GM12878 (cell line): ENCODE data around the gene ANKRD16. TPM values are rescaled to one million over a fixed set of nuclear protein-coding genes. Genes with fewer than 3 reads are reported as not detected.

Experiments used
- ATAC-seq: fragments of 200-7000 bp; cut with Tn5 transposase; 3 replicates; pipeline ENCODE4 v1.9.1; 2020; ENCODE audit warnings: mild to moderate bottlenecking, moderate library complexity
- BruUV-seq: library from RNA; stranded (reverse); fragments of 400-500 nt; replicated peaks from 2 replicates; lab custom pipeline; 2021; lab: Mats Ljungman, UMichigan
- CTCF ChIA-PET: fragments of 300-600 bp; sonication (Branson Sonifier 250); formaldehyde crosslinking; extraction: SDS; loops from one replicate; lab custom pipeline; 2021; ENCODE audit warnings: inconsistent platforms; lab: Yijun Ruan, JAX
- POLR2A ChIA-PET: fragments of 350-600 bp; formaldehyde crosslinking; extraction: SDS; loops from one replicate; lab custom pipeline; 2021; ENCODE audit warnings: inconsistent platforms; lab: Charles Lee
- RAD21 ChIA-PET: fragments of 300-600 bp; sonication (Branson Sonifier 250); formaldehyde crosslinking; loops from one replicate; lab custom pipeline; 2023; ENCODE audit warnings: antibody characterized with exemption; ENCODE audit not compliant: unreplicated experiment; lab: Charles Lee
- SMC1A ChIA-PET: fragments of 300-600 bp; sonication (Branson Sonifier 250); formaldehyde crosslinking; loops from one replicate; lab custom pipeline; 2023; ENCODE audit not compliant: unreplicated experiment, uncharacterized antibody; lab: Charles Lee
- DNase-seq: peaks from one replicate; pipeline ENCODE4 v3.0.0-alpha.2; 2011; ENCODE audit warnings: low read depth, low spot score
- FAIRE-seq: peaks from 3 replicates; lab custom pipeline; 2011; peaks lifted over from hg19 to GRCh38; lab: Jason Lieb, UNC
- H2AFZ ChIP-seq: 2 replicates; pipeline ENCODE4 v1.6.0; 2011; ENCODE audit warnings: low read depth, low read length, control low read depth; ENCODE audit not compliant: control insufficient read depth
- H3K27ac ChIP-seq: 2 replicates; pipeline ENCODE4 v1.5.1; 2011; ENCODE audit warnings: control low read depth; ENCODE audit not compliant: control insufficient read depth, insufficient read depth
- H3K27me3 ChIP-seq, 2 experiments: replicated peaks in 1 of 2; 2 replicates each; pipeline versions ENCODE4 v1.6.0 to v1.6.1; 2011; ENCODE audit warnings: low read length in 1 of 2; ENCODE audit not compliant: control insufficient read depth in 2 of 2, insufficient read depth in 2 of 2
- H3K36me3 ChIP-seq, 2 experiments: 2 replicates each; pipeline ENCODE4 v1.5.1; 2011; ENCODE audit warnings: low read length in 1 of 2; ENCODE audit not compliant: control insufficient read depth in 2 of 2, insufficient read depth in 2 of 2
- H3K4me1 ChIP-seq: 2 replicates; pipeline ENCODE4 v1.6.1; 2011; ENCODE audit warnings: mild to moderate bottlenecking, low read length, moderate library complexity, mixed read lengths; ENCODE audit not compliant: control insufficient read depth, insufficient read depth
- H3K4me2 ChIP-seq: 2 replicates; pipeline ENCODE4 v1.6.0; 2011; ENCODE audit warnings: control low read depth; ENCODE audit not compliant: control insufficient read depth, insufficient read depth
- H3K4me3 ChIP-seq: fragments of 200-600 bp; sonication (generic); 2 replicates; pipeline ENCODE4 v1.5.1; 2016
- H3K79me2 ChIP-seq: 2 replicates; pipeline ENCODE4 v1.6.0; 2011; ENCODE audit warnings: low read length; ENCODE audit not compliant: control insufficient read depth, insufficient read depth
- H3K9ac ChIP-seq: 2 replicates; pipeline ENCODE4 v1.8.0; 2011; ENCODE audit warnings: low read length, control low read depth, mixed read lengths; ENCODE audit not compliant: control insufficient read depth, insufficient read depth
- H3K9me3 ChIP-seq: replicated peaks from 3 replicates; pipeline ENCODE4 v1.5.1; 2011; ENCODE audit warnings: mild to moderate bottlenecking, low read length; ENCODE audit not compliant: control insufficient read depth, insufficient read depth
- H4K20me1 ChIP-seq: 2 replicates; pipeline ENCODE4 v1.6.0; 2011; ENCODE audit not compliant: control insufficient read depth, insufficient read depth
- ASH2L ChIP-seq: fragments of 300-600, 200-600 bp; sonication (generic); IDR thresholded peaks from 2 replicates; pipeline ENCODE4 v1.6.1; 2017; ENCODE audit warnings: low read depth, mild to moderate bottlenecking, borderline replicate concordance
- FOXK2 ChIP-seq: fragments of 450-650 bp; IDR thresholded peaks from 2 replicates; pipeline ENCODE4 v1.6.1; 2017; ENCODE audit warnings: mild to moderate bottlenecking, moderate library complexity
- IKZF1 ChIP-seq: fragments of 450-650 bp; conservative IDR thresholded peaks from 2 replicates; pipeline ENCODE4 v1.6.1; 2017; ENCODE audit warnings: antibody characterized with exemption, mild to moderate bottlenecking
- NR2F1 ChIP-seq: fragments of 450-650 bp; conservative IDR thresholded peaks from 2 replicates; pipeline ENCODE4 v1.6.1; 2017; ENCODE audit warnings: mild to moderate bottlenecking
- POLR2A ChIP-seq: IDR thresholded peaks from 2 replicates; pipeline ENCODE4 v1.6.1; 2011; ENCODE audit warnings: low read depth, mild to moderate bottlenecking, low read length
- RFX5 ChIP-seq: IDR thresholded peaks from 2 replicates; pipeline ENCODE4 v1.6.1; 2011; ENCODE audit warnings: low read depth, low read length, improper control_type of control experiment
- SMARCA5 ChIP-seq: fragments of 450-650 bp; IDR thresholded peaks from 2 replicates; pipeline ENCODE4 v1.6.1; 2017; ENCODE audit warnings: mild to moderate bottlenecking
- SRF ChIP-seq, 2 experiments: IDR thresholded peaks; 2 replicates each; pipeline ENCODE4 v1.6.1; 2011; ENCODE audit warnings: low read depth in 2 of 2, low read length in 2 of 2, mild to moderate bottlenecking in 1 of 2, moderate library complexity in 1 of 2
- TCF12 ChIP-seq: IDR thresholded peaks from 2 replicates; pipeline ENCODE4 v1.6.1; 2011; ENCODE audit warnings: low read depth, mild to moderate bottlenecking, low read length
- YY1 ChIP-seq: IDR thresholded peaks from 2 replicates; pipeline ENCODE4 v1.6.1; 2011; ENCODE audit warnings: low read depth, mild to moderate bottlenecking, low read length
- ZNF274 ChIP-seq: IDR thresholded peaks from one replicate; pipeline ENCODE4 v1.8.0; 2011; ENCODE audit not compliant: insufficient read length, insufficient read depth
- WGBS: methylation state at CpG from one replicate; pipeline ENCODE4 v1.1.6; 2016; ENCODE audit warnings: low lambda C conversion rate; ENCODE audit not compliant: insufficient replicate concordance, insufficient coverage; ENCODE audit errors: missing lambda C conversion rate; 5-methylcytosine and 5-hydroxymethylcytosine counted together
- in situ Hi-C: fragments of 300-500 bp; cut with MboI; formaldehyde crosslinking; loops from 9 replicates; pipeline ENCODE4 v1.14.3; 2018; ENCODE audit warnings: mixed read lengths
- intact Hi-C: fragments of 100-400 bp; cut with micrococcal nuclease; formaldehyde crosslinking; loops from one replicate; pipeline ENCODE4 v1.14.2; 2022; ENCODE audit not compliant: unreplicated experiment
- polyA plus RNA-seq, 11 experiments: library from polyadenylated mRNA; depleted of rRNA in 4 of 11; unstranded in 6 of 11; stranded (reverse) in 5 of 11; fragments of >200 nt; fragmentation: Nextera tagmentation in 4 of 11; fragmentation: Illumina TruSeq in 1 of 11; extraction: Ambion mirVana in 4 of 11; extraction: Trizol in 1 of 11; gene quantifications; 1 replicate in 1 of 11; 2 replicates in 10 of 11; pipeline versions ENCODE4 v1.2.1 to v1.2.3, GENCODE V29; 2011 to 2016; ENCODE audit warnings: inconsistent platforms in 2 of 11, missing spikeins in 2 of 11, low read depth in 1 of 11
- total RNA-seq, 4 experiments: library from RNA; depleted of rRNA in 3 of 4; stranded (reverse); fragments of >200 nt in 3 of 4; fragmentation: Illumina TruSeq in 1 of 4; extraction: Trizol in 1 of 4; gene quantifications; 2 replicates each; pipeline versions ENCODE4 v1.2.1 to v1.2.3, GENCODE V29; 2013 to 2021
- TF ChIP-seq, protein P1 (sequence below): fragments of 450-650 bp; IDR thresholded peaks from 2 replicates; pipeline ENCODE4 v1.6.1; 2016; ENCODE audit warnings: mild to moderate bottlenecking
- TF ChIP-seq, protein P2 (sequence below): fragments of 450-650 bp; IDR thresholded peaks from 2 replicates; pipeline ENCODE4 v1.6.1; 2017; ENCODE audit warnings: mild to moderate bottlenecking, low read depth, inconsistent platforms; ENCODE audit not compliant: poor library complexity, severe bottlenecking
- TF ChIP-seq, protein P3 (sequence below): IDR thresholded peaks from 2 replicates; pipeline ENCODE4 v1.6.1; 2012; ENCODE audit warnings: low read depth, low read length, improper control_type of control experiment
- TF ChIP-seq, protein P4 (sequence below): fragments of 450-650 bp; formaldehyde crosslinking; IDR thresholded peaks from 2 replicates; pipeline ENCODE4 v1.5.0; 2022; ENCODE audit warnings: mild to moderate bottlenecking, missing genetic modification characterization

ANKRD16 gene
- total and polyA plus RNA-seq, 10 of the 15 experiments (the other 5 are each of a cell fraction or from before 2014, with no cell fraction given): 0.57 to 13.6 (median 4.4) TPM

DNA sequence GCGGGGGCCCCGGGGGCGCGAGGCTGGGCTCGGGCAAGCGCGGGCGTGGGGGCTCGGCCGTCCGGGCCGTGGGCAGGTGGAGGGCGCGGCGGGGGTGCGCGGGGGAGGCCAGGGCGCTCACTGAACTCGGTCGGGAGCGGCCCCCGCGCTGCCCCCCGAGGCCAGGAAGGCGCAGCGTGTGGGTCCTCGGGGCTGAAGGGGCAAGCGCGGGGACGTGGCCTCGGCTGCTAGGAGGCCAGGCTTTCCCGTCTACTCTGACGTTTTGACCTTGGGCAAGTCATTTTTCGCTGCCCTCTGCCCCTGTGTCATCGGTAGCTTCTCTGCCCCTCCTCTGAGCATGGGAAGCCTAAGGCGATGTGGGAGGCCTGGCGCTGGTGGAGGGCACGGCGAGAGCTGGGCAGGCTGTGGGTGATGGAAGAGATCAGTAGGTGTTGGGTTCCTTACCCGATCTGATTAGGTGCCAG, 791 bp upstream of the ANKRD16 start:
- CTCF ChIA-PET: interaction anchor here (0.6 to 4.9 kb wide), 13 partner anchors 13 to 552 kb away, joined by 3 to 24 read pairs (median 4); no protein-coding TSS in a partner anchor
- TF ChIP-seq SMARCA5: 0 out of 2 replicates have a peak, but pooled peaks have one; percentile 8
- TF ChIP-seq NR2F1: peak; percentile 30; the same call in 1 of the 2 replicates
- TF ChIP-seq, protein P1, sequence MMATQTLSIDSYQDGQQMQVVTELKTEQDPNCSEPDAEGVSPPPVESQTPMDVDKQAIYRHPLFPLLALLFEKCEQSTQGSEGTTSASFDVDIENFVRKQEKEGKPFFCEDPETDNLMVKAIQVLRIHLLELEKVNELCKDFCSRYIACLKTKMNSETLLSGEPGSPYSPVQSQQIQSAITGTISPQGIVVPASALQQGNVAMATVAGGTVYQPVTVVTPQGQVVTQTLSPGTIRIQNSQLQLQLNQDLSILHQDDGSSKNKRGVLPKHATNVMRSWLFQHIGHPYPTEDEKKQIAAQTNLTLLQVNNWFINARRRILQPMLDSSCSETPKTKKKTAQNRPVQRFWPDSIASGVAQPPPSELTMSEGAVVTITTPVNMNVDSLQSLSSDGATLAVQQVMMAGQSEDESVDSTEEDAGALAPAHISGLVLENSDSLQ: 0 out of 2 replicates have a peak, but pooled peaks have one; percentile 13
- TF ChIP-seq TCF12: 0 out of 2 replicates have a peak, but pooled peaks have one; percentile 0
- TF ChIP-seq ZNF274: no peak
- TF ChIP-seq, protein P2, sequence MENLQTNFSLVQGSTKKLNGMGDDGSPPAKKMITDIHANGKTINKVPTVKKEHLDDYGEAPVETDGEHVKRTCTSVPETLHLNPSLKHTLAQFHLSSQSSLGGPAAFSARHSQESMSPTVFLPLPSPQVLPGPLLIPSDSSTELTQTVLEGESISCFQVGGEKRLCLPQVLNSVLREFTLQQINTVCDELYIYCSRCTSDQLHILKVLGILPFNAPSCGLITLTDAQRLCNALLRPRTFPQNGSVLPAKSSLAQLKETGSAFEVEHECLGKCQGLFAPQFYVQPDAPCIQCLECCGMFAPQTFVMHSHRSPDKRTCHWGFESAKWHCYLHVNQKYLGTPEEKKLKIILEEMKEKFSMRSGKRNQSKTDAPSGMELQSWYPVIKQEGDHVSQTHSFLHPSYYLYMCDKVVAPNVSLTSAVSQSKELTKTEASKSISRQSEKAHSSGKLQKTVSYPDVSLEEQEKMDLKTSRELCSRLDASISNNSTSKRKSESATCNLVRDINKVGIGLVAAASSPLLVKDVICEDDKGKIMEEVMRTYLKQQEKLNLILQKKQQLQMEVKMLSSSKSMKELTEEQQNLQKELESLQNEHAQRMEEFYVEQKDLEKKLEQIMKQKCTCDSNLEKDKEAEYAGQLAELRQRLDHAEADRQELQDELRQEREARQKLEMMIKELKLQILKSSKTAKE: no peak
- TF ChIP-seq IKZF1: no peak
- TF ChIP-seq, protein P3, sequence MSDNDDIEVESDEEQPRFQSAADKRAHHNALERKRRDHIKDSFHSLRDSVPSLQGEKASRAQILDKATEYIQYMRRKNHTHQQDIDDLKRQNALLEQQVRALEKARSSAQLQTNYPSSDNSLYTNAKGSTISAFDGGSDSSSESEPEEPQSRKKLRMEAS: no peak
- TF ChIP-seq, protein P4, sequence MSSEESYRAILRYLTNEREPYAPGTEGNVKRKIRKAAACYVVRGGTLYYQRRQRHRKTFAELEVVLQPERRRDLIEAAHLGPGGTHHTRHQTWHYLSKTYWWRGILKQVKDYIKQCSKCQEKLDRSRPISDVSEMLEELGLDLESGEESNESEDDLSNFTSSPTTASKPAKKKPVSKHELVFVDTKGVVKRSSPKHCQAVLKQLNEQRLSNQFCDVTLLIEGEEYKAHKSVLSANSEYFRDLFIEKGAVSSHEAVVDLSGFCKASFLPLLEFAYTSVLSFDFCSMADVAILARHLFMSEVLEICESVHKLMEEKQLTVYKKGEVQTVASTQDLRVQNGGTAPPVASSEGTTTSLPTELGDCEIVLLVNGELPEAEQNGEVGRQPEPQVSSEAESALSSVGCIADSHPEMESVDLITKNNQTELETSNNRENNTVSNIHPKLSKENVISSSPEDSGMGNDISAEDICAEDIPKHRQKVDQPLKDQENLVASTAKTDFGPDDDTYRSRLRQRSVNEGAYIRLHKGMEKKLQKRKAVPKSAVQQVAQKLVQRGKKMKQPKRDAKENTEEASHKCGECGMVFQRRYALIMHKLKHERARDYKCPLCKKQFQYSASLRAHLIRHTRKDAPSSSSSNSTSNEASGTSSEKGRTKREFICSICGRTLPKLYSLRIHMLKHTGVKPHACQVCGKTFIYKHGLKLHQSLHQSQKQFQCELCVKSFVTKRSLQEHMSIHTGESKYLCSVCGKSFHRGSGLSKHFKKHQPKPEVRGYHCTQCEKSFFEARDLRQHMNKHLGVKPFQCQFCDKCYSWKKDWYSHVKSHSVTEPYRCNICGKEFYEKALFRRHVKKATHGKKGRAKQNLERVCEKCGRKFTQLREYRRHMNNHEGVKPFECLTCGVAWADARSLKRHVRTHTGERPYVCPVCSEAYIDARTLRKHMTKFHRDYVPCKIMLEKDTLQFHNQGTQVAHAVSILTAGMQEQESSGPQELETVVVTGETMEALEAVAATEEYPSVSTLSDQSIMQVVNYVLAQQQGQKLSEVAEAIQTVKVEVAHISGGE (CRISPR knock-in tag): no peak
- TF ChIP-seq POLR2A: peak; percentile 1; the same call in 1 of the 2 replicates
- TF ChIP-seq FOXK2: no peak
- no peak for TF ChIP-seq SRF (IDR thresholded peaks at IDR 0.05; ENCODE audit: low read depth in 2 of 2, low read length in 2 of 2)
- TF ChIP-seq YY1: no peak
- TF ChIP-seq RFX5: no peak
- no peak for TF ChIP-seq ASH2L
- peak overlapping the region; percentile 71 for H3K4me3 ChIP-seq
- no TSS peak for BruUV-seq
- H3K79me2 ChIP-seq: peaks cover 51% of the 10 kb centered on the region
- no peak overlapping the region for H2AFZ ChIP-seq
- intact Hi-C loops: loop anchor here (5.0 kb wide), 2 partner anchors 78 to 87 kb away; partner anchors contain the start of genes GDI2 and IL15RA
- ATAC-seq (0 out of 3 replicates have a peak, but pooled peaks have one; percentile 0), DNase-seq (no peak), FAIRE-seq (no peak)
- RAD21 ChIA-PET: interaction anchor here (0.6 to 4.1 kb wide), 29 partner anchors 11 to 447 kb away, joined by 3 to 29 read pairs (median 5); partner anchors contain the start of genes GDI2, IL15RA and TASOR2
- WGBS: under 1% methylated on average over 14 of the region's 40 CpGs
- peaks cover 19% of the 10 kb centered on the region for H3K4me1 ChIP-seq
- no peaks in the 10 kb centered on the region for H3K27me3 ChIP-seq
- POLR2A ChIA-PET: interaction anchor here (0.6 to 3.2 kb wide), 20 partner anchors 8 to 203 kb away, joined by 3 to 25 read pairs (median 5); partner anchors contain the start of genes GDI2 and IL15RA
- peak overlapping the region; percentile 73 for H3K27ac ChIP-seq
- in situ Hi-C loops: no loop called here
- SMC1A ChIA-PET: interaction anchor here (0.6 to 2.7 kb wide), 13 partner anchors 8 to 262 kb away, joined by 3 to 17 read pairs (median 3); partner anchors contain the start of gene IL15RA
- H3K9ac ChIP-seq: peak overlapping the region; percentile 74
- H3K4me2 ChIP-seq: peak overlapping the region; percentile 90
- H3K36me3 ChIP-seq: peaks cover 1 to 18% of the 10 kb centered on the region in 2 experiments; a peak in 3 of 4 replicates
- no peaks in the 10 kb centered on the region; the same call in 2 of the 3 replicates for H3K9me3 ChIP-seq
- no peaks in the 10 kb centered on the region; the same call in 1 of the 2 replicates for H4K20me1 ChIP-seq
